Epidermal melanocyte (primary cell): ENCODE data around the gene DOLPP1.
"Not testable (repeated sequence)": the region's sequence is repeated elsewhere in the genome, so short reads cannot be mapped to it uniquely, and the experiment has no call there.

ENCODE experiments used
- DNase-seq: peaks from one replicate; pipeline ENCODE4 v3.0.0; 2011; ENCODE audit warnings: low spot score; ENCODE audit not compliant: insufficient read length

Gene DOLPP1

GRCh38 chr9:129080601-129081387 lies at the start of gene DOLPP1:
DOLPP1 (plus strand) TSS chr9:129081111; CDS start chr9:129081132, 21 bp downstream.
- DNase-seq = peak; percentile 99

GRCh38 chr9:129031514-129031913 lies 49.4 kb upstream of the DOLPP1 start:
- no peak for DNase-seq

- DNase-seq = no peak
Observed at GRCh38 chr9:129032541-129033159, 48.3 kb upstream of the DOLPP1 start.

- no peak for DNase-seq
Observed at GRCh38 chr9:129033216-129033615, 47.7 kb upstream of the DOLPP1 start.

GRCh38 chr9:129035838-129036237 lies 45.1 kb upstream of the DOLPP1 start:
- DNase-seq = not testable (repeated sequence)

- peak; percentile 100 for DNase-seq
Observed at GRCh38 chr9:129036241-129036922, 44.5 kb upstream of the DOLPP1 start, which contains the start of gene MIGA2. MIGA2 (plus strand) TSS chr9:129036626; CDS start chr9:129040595, 3,969 bp downstream.

- DNase-seq = no peak
Observed at GRCh38 chr9:129036923-129037766, 43.8 kb upstream of the DOLPP1 start.

GRCh38 chr9:129037767-129038098 lies 43.2 kb upstream of the DOLPP1 start:
- DNase-seq = no peak

GRCh38 chr9:129038109-129038852 lies 42.6 kb upstream of the DOLPP1 start:
- DNase-seq = no peak

GRCh38 chr9:129040113-129040643 lies 40.7 kb upstream of the DOLPP1 start:
- DNase-seq = no peak

- no peak for DNase-seq
Observed at GRCh38 chr9:129042016-129042415, 38.9 kb upstream of the DOLPP1 start.

GRCh38 chr9:129052592-129052991 lies 28.3 kb upstream of the DOLPP1 start:
- no peak for DNase-seq

GRCh38 chr9:129053020-129053419 lies 27.9 kb upstream of the DOLPP1 start:
- no peak for DNase-seq

GRCh38 chr9:129054163-129054851 lies 26.6 kb upstream of the DOLPP1 start:
- DNase-seq = no peak

GRCh38 chr9:129058965-129059795 lies 21.7 kb upstream of the DOLPP1 start:
- DNase-seq = no peak

- no peak for DNase-seq
Observed at GRCh38 chr9:129059796-129060785, 20.8 kb upstream of the DOLPP1 start.

GRCh38 chr9:129060991-129061390 lies 19.9 kb upstream of the DOLPP1 start:
- DNase-seq = no peak

- DNase-seq = no peak
Observed at GRCh38 chr9:129063061-129063460, 17.9 kb upstream of the DOLPP1 start.
